Ammon's horn (tissue), 1 donor: ENCODE data around the gene PREPL.
"Not testable (repeated sequence)": the region's sequence is repeated elsewhere in the genome, so short reads cannot be mapped to it uniquely, and the experiment has no call there.

Experiments
- DNase-seq: peaks from one replicate; pipeline ENCODE4 v3.0.0-alpha.2; 2016; ENCODE audit warnings: low spot score

The PREPL gene

DNA sequence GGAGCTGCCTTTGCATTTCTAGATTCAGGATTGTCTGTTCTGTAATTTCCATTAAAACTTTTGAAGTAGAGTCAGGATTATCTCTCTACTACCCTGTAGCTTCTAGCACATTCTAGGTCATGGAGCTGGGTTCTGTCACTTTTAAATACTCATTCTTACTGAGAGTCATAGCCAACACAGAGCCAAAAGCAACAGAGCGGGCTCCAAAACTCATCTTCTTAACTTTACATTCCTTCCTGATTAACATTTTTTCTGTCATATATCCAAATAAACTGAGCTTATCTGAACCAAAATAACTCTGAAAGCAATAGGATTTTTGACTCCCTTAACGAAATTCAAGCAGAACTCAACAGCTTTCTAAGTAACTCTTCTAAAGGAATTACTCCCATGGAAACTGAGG is 12.9 kb downstream of the PREPL start:
- DNase-seq = no peak

DNA sequence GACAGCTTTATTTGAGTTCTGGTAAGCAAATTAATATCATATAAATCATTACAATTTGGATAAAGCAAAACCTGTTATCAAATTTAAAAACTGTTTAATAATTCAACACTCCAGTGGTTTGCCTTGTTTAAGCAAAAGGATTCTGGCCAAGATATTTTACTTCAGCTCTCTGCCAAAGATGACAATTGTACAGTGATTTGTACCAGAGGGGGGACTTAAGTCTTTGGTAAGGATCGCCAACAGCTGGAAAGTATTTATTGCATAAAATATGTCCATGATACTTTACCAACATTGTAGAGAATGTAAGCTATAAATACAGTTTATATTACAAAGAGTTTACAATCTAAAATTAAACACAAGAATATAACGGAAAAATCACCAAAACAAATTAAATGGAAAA is 13.8 kb downstream of the PREPL start:
- no peak for DNase-seq

DNA sequence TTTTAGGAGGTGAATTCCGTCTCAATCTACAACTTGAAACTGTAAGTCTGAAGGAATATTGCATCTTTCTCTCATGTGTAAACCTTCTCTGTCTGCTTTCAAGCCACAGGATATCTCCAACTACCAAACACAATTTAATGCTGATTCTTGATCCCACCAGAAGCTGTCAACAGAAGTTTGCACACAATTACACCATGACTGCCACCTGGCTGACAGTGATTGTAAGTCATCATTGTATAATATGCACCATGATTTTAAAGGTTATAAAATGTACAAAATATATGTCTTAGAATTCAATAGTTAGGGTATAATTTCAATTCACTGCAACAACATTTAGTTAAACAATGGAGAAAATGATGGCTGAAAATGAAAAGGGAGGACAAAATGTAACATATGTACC is 18.4 kb downstream of the PREPL start:
- DNase-seq = peak; percentile 21

DNA sequence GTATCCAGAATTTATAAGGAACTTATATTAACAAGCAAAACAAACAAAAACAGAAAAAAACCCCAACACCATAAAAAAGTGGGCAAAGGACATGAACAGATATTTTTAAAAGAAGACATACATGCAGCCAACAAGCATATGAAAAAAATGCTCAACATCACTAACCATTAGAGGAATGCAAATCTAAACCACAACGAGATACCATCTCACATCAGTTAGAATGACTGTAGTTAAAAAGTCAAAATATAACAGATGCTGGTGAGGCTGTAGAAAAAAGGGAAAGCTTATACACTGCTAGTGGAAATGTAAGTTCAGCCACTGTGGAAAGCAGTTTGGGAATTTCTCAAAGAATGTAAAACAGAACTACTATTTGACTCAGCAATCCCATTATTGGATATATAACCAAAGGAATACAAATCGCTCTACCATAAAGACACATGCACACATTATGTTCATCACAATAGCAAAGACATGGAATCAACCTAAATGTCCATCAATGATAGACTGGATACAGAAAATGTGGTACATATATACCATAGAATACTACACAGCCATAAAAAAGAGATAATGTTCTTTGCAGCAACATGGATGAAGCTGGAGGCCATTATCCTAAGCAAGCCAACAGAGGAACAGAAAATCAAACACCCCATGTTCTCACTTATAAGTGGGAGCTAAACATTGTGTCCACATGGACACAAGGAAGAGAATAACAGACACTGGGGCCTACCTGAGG is 25.3 kb downstream of the PREPL start:
- no peak for DNase-seq

DNA sequence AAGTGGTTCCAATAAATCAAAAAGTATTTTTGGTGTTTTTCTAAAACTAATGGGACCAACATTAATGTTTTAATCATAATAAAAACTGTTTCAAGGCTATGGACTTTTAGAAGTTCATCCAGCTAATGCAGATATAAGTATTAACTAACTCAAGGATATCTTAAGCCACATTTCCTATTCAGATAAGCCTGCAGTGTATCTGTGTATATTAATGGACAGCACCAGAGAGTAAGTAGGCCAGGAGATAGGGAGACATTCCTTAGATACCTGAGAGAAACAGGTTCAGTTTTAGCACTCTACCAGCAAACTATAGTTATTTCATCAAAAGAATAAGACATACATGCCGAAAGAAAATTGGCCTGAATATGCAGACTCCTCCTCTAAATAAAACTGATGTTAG is 27.3 kb downstream of the PREPL start:
- no peak for DNase-seq

DNA sequence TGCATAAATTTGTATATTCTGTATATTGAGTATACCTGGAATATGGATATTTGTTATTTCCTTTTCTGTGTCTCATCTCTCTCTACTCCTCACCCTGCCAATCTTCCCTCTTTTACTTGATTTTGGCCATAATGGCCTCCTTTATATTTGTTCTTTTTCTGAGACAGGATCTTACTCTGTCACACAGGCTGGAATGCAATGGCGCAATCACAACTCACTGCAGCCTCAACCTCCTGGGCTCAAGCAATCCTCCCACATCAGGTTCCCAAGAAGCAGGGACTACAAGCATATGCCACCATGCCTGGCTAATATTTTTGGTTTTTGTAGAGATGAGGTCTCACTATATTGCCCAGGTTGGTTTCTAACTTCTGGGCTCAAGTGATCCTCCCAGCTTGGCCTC is 30.5 kb downstream of the PREPL start:
- no peak for DNase-seq

DNA sequence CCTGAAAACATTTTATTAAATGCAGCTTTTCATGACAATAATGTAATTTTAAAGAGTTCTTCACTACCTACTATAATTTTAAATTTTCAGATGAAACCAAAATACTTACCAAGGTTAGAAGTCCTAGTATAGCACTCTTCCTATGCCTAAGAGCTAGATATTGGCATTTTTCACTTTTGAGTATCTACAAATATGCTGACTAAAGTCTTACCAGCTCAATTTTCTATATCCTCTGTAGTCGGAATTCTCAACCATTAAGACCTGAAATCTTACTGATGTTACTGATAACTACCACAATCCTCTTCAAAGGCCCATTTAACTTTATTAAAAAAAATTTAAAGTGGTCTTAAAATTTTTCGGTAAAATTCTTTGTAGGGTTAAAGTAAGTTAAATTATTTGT is 32.0 kb downstream of the PREPL start:
- DNase-seq = no peak

DNA sequence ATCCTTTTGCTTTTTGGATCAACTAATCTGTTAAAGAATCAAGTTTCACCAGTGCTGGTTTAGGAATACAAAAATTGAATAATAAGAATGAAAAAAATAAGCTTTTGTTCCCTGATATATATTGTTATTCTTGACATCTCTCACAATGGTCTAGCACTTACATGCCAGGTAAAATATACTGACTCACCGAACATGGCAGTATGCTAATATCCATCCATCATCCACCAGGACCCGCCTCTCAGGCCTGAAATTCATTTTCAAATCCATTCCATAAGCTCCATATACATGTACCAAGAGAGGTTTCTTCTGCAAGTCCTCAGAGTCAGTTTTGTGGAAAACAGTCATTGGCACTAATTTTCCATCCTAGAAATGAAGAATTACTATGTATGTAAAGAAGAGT is 32.5 kb downstream of the PREPL start:
- DNase-seq = no peak

DNA sequence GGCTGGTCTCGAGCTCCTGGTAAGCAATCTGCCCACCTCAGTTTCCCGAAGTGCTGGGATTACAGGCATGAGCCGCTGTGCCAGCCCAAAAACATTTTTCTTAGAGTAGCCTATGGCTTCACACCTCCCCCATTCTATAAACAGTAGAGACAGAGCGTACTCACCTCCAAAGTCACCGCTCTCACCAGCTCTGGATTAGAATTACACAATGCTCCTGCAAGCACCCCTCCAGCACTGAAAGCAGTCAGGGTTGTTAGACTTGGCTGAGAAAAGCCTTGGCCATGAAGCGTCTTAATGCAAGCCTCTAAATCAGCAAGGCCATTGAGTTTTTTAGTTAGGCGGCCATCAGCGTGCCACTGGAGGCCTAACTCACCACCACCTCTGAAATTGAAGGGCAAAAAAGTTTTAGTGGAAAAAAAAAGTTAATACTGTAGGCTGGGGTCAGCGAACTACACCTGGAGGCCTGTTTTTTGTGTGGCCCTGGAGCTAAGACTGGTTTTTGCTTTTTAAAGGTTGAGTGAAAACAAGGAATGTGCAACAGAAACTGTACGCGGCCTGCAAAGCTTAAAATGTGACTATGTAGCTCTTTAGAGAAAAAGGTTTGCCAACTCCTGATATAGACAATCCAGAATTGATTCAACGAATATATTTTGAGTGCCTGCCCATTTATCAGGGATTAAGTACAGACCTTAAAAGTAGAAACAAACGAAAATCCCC is 34.6 kb downstream of the PREPL start:
- no peak for DNase-seq

DNA sequence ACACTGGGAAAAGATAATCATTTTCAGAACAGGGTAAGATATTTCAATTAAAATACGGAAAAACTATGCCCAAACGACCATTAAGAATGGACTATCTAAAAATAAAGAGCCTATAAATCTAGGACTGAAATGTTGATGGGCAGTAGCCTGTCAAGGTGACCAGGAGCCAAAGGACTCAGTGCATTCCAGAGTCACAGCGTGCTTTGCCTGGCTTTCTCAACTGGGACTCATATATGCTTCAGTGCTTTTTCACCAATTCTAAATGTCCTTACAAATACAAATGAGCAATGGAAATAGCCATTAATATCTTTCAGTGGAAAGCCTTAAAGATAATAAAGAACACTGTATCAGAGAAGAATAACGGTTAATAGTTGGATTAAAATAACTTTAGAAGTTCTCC is 35.4 kb downstream of the PREPL start:
- DNase-seq = no peak

DNA sequence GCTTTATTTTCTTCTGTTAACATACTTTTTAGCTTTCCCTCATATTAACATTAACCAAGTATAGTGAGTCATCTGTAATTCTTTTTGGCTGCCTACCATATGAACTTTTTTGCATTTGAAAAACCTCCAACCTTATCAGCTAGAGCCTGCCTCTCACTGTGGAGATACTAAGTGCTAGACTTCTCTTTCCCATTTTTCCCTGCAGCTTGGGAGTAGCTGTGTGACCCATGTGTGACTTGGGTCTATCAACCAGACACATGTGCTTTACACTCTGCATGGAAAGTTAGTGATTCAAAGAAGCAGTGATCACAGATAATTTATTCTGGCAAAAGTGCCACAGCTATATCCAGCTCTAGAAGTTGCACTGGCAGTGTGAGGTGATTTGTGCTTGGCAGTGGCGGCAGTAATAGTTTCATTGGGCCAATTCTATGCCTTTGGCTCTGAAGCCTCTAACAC is 36.3 kb downstream of the PREPL start:
- DNase-seq = no peak

DNA sequence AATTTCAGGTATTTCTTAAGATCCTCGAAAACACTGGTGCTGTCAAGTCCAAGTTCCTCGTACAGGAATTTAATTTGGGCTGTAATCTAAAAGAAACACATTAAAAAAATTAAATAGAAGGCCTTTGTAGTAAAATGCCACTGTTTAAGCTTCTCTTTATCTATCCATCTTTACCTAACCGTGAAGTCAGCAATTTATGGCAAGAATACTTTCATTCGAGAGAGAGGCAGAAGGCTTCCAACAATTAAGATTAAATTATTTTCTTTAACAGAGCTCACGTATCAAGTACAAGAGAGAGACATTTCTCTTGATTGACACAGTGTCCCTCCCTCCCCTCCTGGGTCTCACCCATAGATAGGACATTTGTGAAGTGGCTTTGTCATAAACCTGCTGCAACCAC is 39.9 kb downstream of the PREPL start:
- no peak for DNase-seq

DNA sequence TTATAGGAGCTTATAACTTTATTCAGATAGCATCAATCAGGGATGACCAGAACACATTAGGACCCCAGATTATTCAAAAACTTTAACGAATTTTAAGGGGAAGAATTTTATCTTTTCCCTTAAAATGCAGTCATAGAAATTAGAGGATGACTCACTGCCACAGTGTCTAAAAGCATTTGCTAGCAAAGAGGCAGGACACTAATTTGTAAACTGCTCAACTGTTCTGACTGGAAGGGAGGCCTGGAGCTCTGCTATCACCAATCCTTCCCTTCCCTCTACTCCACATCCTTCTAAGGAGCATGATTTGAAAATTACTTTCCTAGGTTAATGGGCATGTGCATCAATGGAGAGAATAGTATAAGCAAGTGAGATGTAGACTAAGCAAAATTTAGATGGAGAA is 40.5 kb downstream of the PREPL start:
- no peak for DNase-seq

DNA sequence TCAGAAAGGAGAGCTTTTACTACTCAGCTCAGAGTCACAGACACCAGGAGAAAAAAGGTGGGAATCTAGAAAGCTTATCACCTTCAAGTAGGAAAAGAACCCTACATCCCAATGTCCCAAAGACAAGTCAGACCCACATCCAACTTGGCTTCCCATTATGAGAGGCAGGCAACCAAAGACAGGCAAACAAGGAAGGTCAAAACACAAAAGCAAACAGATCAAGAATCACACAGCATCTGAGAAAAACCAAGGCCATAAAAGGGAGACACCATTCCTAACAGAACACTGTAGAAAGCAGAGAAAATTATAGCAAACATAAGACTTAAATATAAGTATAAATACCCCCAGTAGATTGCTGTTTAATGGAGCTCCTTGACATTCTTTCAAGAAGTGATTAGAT is 45.3 kb downstream of the PREPL start:
- no peak for DNase-seq

DNA sequence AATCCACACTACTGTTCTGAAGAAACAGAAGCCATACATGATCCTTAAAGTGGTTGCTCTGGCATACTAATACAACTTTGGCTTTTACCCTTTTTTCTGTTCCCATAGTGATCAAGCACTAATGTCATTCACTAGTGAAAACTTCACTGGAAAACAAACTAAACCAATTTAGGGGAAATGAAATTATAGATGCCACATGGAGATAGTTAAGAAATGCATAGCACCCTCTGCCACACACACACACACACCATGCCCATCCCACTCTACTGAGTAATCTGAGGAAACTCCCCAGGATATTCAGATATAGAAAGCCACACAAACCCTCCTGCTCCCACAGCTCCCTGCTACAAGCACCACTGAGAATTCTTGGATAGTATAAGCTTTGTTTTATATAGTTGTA is 46.9 kb downstream of the PREPL start:
- no peak for DNase-seq

DNA sequence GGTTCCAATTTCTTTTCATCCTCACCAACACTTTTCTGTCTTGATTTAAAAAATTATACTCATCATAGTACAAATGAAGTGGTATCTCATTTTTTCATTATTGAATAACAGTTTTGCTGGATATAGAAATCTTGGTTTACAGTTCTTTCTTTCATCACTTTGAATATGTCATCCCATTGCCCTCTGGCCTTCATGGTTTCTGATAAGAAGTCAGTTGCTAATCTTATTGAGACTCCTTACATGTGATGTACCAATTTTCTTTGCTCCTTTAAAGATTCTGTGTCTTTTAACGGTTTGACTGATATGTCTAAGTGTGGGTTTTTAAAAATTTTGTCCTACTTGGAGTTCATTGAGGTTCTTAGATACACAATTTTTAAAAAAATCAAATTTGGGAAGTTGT is 51.0 kb downstream of the PREPL start:
- no peak for DNase-seq

DNA sequence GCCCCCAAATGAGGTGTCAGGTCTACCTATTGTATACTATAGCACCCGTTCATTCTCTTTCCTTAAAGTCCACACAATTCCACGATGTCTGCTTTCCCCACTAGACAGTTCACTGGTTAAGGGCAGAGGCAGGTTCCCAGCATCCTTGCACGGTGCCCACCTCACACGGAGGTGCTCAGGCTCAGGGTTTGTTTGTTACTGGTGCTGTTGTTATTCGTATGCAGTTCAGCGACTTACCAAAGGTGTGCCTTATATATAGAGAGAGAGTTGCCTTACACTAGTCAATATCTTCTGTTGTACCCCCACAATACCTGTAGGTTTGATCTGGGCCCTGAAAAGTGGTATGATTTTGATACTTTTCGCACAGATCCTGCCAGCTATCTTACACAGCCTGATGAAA is 55.4 kb downstream of the PREPL start:
- DNase-seq = no peak

DNA sequence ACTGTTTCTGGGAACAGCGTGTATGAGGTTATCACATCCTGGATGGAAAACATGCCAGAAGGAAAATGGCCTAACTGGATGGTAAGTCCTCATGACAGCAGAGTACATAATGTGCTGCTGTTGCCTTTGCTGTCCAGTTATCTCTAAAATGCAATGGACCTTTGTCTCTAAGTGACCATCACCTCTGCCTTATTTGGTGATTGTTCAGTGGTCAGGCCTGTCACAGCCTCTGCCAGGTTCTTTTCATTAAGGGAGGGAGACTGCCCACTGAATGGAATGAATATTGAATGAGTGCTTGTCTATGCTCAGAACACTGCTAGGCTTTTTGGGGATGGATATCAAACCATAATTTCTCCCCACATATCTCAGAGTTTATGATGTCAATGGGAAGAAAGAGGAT is 57.0 kb downstream of the PREPL start:
- DNase-seq = no peak

DNA sequence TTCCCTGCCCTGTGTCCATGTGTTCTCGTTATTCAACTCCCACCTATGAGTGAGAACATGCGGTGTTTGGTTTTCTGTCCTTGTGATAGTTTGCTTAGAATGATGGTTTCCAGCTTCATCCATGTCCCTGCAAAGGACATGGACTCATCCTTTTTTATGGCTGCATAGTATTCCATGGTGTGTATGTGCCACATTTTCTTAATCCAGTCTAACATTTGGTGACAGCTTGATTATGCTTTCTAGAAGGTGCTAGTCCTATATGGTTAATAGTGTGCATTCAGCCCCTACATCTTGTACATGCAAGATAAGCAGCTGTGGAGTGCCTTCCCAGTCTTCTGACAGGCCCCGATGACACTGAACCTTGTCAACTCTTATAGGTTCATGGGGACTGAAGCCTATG is 57.5 kb downstream of the PREPL start:
- not testable (repeated sequence) for DNase-seq

DNA sequence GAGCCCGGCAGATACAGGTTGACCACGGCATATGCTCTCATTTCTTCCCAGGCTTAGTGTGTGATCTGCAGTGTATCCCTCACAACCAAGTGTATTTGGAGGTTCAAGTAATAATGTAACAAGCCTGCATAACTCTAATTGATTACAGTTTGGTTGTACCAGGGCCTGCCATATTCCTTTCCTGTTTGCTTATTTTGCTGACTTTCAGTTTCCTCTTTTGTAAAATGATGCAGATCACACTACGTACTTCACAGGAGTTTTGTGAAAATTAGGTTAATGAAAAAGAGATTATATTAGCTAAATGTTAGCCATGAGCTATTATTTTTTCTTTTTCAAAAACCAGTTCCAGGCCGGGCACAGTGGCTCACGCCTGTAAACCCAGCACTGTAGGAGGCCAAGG is 60.2 kb downstream of the PREPL start:
- no peak for DNase-seq

DNA sequence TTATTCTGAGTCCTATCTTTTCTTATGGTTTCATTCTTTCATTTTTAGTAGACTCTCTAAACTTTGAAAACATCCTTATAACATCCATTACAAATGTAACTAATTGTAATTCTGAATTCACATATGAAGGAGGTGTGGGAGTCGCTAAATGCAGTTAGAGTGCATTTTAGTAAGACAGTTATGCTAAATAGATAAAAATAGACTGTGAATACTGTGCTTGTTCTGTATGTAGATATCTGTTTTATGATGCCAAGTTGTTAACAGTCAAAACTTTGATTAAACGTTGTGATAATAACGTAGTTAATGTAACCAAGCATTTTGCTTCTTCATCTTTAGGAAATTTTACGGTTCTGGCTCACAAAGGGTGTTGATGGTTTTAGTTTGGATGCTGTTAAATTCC is 61.7 kb downstream of the PREPL start:
- DNase-seq = no peak

DNA sequence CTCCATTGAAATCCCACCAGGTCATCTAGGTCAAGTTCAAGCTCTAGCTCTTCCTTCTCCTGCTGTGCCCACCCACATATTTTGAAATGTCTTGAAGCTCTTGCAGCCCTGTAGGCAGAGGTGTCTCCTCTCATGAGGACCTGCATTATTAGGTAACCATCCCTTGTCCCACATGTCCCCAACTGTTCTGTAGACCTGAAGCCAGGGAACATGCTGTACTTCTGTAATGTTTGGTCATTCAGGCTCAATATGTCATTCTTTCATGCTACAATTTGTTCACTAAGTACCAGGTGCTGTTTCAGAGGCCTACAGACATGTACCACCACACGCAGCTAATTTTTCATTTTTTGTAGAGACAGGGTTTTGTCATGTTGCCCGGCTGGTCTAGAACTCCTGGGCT is 63.9 kb downstream of the PREPL start:
- no peak for DNase-seq

DNA sequence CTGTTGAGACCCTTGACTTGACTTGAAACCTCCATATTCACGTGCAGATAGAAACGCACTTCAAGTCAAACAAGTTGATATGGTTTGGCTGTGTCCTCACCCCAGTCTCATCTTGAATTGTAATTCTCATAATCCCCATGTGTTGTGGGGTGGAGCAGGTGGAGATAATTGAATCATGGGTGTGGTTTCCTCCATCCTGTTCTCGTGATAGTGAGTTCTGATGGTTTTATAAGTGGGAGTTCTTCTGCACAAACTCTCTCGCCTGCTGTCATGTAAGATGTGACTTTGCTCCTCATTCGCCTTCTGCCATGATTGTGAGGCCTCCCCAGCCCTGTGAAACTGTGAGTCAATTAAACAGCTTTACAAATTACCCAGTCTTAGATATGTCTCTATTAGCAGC is 64.6 kb downstream of the PREPL start:
- DNase-seq = no peak
